H1 (cell line): ENCODE data around the gene TSHZ2. TPM values are rescaled to one million over a fixed set of nuclear protein-coding genes. Genes with fewer than 3 reads are reported as not detected.
A peak's percentile ranks its signal among the peaks of the same experiment; 100 is the strongest.

Source experiments
- CTCF ChIA-PET: fragments of 300-600 bp; sonication (Branson Sonifier 250); formaldehyde crosslinking; loops from one replicate; lab custom pipeline; 2021; ENCODE audit not compliant: partially characterized antibody; lab: Charles Lee
- POLR2A ChIA-PET: fragments of 300-600 bp; sonication (Branson Sonifier 250); formaldehyde crosslinking; loops from one replicate; lab custom pipeline; 2021; ENCODE audit warnings: inconsistent platforms; ENCODE audit not compliant: partially characterized antibody; lab: Charles Lee
- DNase-seq, 2 experiments: peaks; one replicate each; pipeline versions ENCODE4 v3.0.0 to v3.0.0-alpha.2; 2010 to 2022; ENCODE audit warnings: low spot score in 2 of 2, low read depth in 1 of 2, mixed read lengths in 1 of 2
- FAIRE-seq: peaks from 2 replicates; lab custom pipeline; 2011; peaks lifted over from hg19 to GRCh38; lab: Jason Lieb, UNC
- H2AFZ ChIP-seq: 2 replicates; pipeline ENCODE4 v1.8.1; 2012; ENCODE audit warnings: low read length, inconsistent platforms
- H2AK5ac ChIP-seq: 2 replicates; pipeline ENCODE4 v1.6.1; 2013; ENCODE audit warnings: low read depth, low read length
- H2BK120ac ChIP-seq: replicated peaks from 2 replicates; pipeline ENCODE3; 2013; ENCODE audit warnings: low read depth, low read length, inconsistent platforms
- H2BK12ac ChIP-seq: 2 replicates; pipeline ENCODE4 v1.6.1; 2013; ENCODE audit warnings: low read depth, low read length
- H2BK15ac ChIP-seq: 2 replicates; pipeline ENCODE4 v1.6.1; 2013; ENCODE audit warnings: low read length
- H2BK20ac ChIP-seq: 2 replicates; pipeline ENCODE4 v1.6.1; 2013; ENCODE audit warnings: low read length
- H2BK5ac ChIP-seq: 2 replicates; pipeline ENCODE4 v1.6.1; 2013; ENCODE audit warnings: low read depth, low read length
- H3K14ac ChIP-seq: 2 replicates; pipeline ENCODE4 v1.6.1; 2013; ENCODE audit warnings: inconsistent platforms; ENCODE audit not compliant: insufficient read length
- H3K18ac ChIP-seq: 2 replicates; pipeline ENCODE4 v1.6.1; 2013; ENCODE audit warnings: low read length; ENCODE audit errors: extremely low read depth
- H3K23ac ChIP-seq: 2 replicates; pipeline ENCODE4 v1.6.1; 2013; ENCODE audit warnings: inconsistent platforms; ENCODE audit not compliant: insufficient read length
- H3K23me2 ChIP-seq: 2 replicates; pipeline ENCODE4 v1.6.1; 2013; ENCODE audit warnings: low read depth, low read length
- H3K27ac ChIP-seq: 2 replicates; pipeline ENCODE4 v1.6.1; 2011; ENCODE audit warnings: low read depth, low read length, inconsistent platforms
- H3K27me3 ChIP-seq, 4 experiments: replicated peaks in 1 of 4; 1 replicate in 1 of 4; 2 replicates in 3 of 4; pipeline versions ENCODE4 v1.6.1 to v1.8.1; 2011 to 2013; ENCODE audit warnings: low read length in 3 of 4, mild to moderate bottlenecking in 3 of 4, inconsistent platforms in 2 of 4, mixed read lengths in 2 of 4, moderate library complexity in 1 of 4; ENCODE audit not compliant: control insufficient read depth in 3 of 4, insufficient read depth in 3 of 4; ENCODE audit errors: extremely low read depth in 1 of 4
- H3K36me3 ChIP-seq, 4 experiments: 2 replicates each; pipeline versions ENCODE4 v1.6.1 to v1.8.1; 2011 to 2013; ENCODE audit warnings: mild to moderate bottlenecking in 4 of 4, low read length in 3 of 4, moderate library complexity in 2 of 4, control low read depth in 1 of 4, inconsistent platforms in 1 of 4; ENCODE audit not compliant: insufficient read depth in 4 of 4, control insufficient read depth in 2 of 4
- H3K4ac ChIP-seq: replicated peaks from 2 replicates; pipeline ENCODE3; 2013; ENCODE audit warnings: low read length, low read depth, mixed read lengths, inconsistent platforms; ENCODE audit not compliant: insufficient read length
- H3K4me1 ChIP-seq, 4 experiments: replicated peaks in 1 of 4; 1 replicate in 1 of 4; 2 replicates in 3 of 4; pipeline versions ENCODE4 v1.6.1 to v1.8.1; 2011 to 2013; ENCODE audit warnings: low read length in 3 of 4, inconsistent platforms in 2 of 4, mixed read lengths in 1 of 4; ENCODE audit not compliant: insufficient read depth in 4 of 4, control insufficient read depth in 3 of 4
- H3K4me2 ChIP-seq, 2 experiments: 2 replicates each; pipeline versions ENCODE4 v1.6.1 to v1.8.1; 2011 to 2013; ENCODE audit warnings: low read depth in 2 of 2, low read length in 2 of 2, control low read depth in 1 of 2, inconsistent platforms in 1 of 2, mild to moderate bottlenecking in 1 of 2; ENCODE audit not compliant: insufficient read depth in 1 of 2
- H3K4me3 ChIP-seq, 4 experiments: fragments of 200-600, 300-600 bp in 1 of 4; sonication (generic), shearing (Covaris generic), sonication (Bioruptor Twin) in 1 of 4; 2 replicates each; pipeline versions ENCODE4 v1.5.1 to v1.8.1; 2011 to 2016; ENCODE audit warnings: low read length in 4 of 4, low read depth in 3 of 4, control low read depth in 2 of 4, inconsistent platforms in 2 of 4, mild to moderate bottlenecking in 2 of 4, mixed read lengths in 1 of 4, moderate library complexity in 1 of 4; ENCODE audit not compliant: insufficient read depth in 2 of 4; ENCODE audit errors: extremely low read depth in 1 of 4
- H3K56ac ChIP-seq: replicated peaks from 2 replicates; pipeline ENCODE3; 2013; ENCODE audit warnings: low read depth, mild to moderate bottlenecking, mixed read lengths, low read length, inconsistent platforms; ENCODE audit not compliant: insufficient read length
- H3K79me1 ChIP-seq: 2 replicates; pipeline ENCODE4 v1.6.1; 2013; ENCODE audit warnings: low read depth, low read length, control low read depth
- H3K79me2 ChIP-seq, 2 experiments: 2 replicates each; pipeline versions ENCODE4 v1.6.1 to v1.8.1; 2012 to 2013; ENCODE audit warnings: low read length in 2 of 2, mild to moderate bottlenecking in 2 of 2, inconsistent platforms in 1 of 2; ENCODE audit not compliant: insufficient read depth in 2 of 2, control insufficient read depth in 1 of 2
- H3K9ac ChIP-seq, 4 experiments: replicated peaks in 1 of 4; 1 replicate in 1 of 4; 2 replicates in 3 of 4; pipeline versions ENCODE4 v1.6.1 to v1.8.1; 2011 to 2013; ENCODE audit warnings: low read depth in 3 of 4, low read length in 3 of 4, control low read depth in 2 of 4, mild to moderate bottlenecking in 2 of 4, moderate library complexity in 2 of 4, inconsistent platforms in 1 of 4; ENCODE audit errors: extremely low read depth in 1 of 4
- H3K9me3 ChIP-seq, 2 experiments: 2 replicates each; pipeline versions ENCODE4 v1.6.1 to v1.8.1; 2012 to 2013; ENCODE audit warnings: mild to moderate bottlenecking in 2 of 2, moderate library complexity in 2 of 2, control low read depth in 1 of 2, inconsistent platforms in 1 of 2, low read depth in 1 of 2, low read length in 1 of 2, mixed read lengths in 1 of 2; ENCODE audit not compliant: insufficient read depth in 2 of 2
- H4K20me1 ChIP-seq, 2 experiments: replicated peaks in 1 of 2; 2 replicates each; pipeline versions ENCODE3 to v1.8.1; 2011 to 2013; ENCODE audit warnings: inconsistent platforms in 2 of 2, low read length in 2 of 2, mild to moderate bottlenecking in 1 of 2; ENCODE audit not compliant: insufficient read depth in 2 of 2, control insufficient read depth in 1 of 2
- H4K5ac ChIP-seq: 2 replicates; pipeline ENCODE4 v1.6.1; 2013; ENCODE audit warnings: low read length, low read depth, mixed read lengths, inconsistent platforms; ENCODE audit not compliant: insufficient read length
- H4K8ac ChIP-seq: 2 replicates; pipeline ENCODE4 v1.8.0; 2013; ENCODE audit warnings: mild to moderate bottlenecking, moderate library complexity, low read length, inconsistent platforms; ENCODE audit not compliant: insufficient read depth; ENCODE audit errors: extremely low read depth
- H4K91ac ChIP-seq: replicated peaks from 2 replicates; pipeline ENCODE3; 2013; ENCODE audit warnings: low read length, mixed read lengths, inconsistent platforms; ENCODE audit not compliant: insufficient read length
- EGR1 ChIP-seq: IDR thresholded peaks from 2 replicates; pipeline ENCODE4 v1.6.1; 2011; ENCODE audit warnings: low read depth, low read length, borderline replicate concordance
- KDM1A ChIP-seq: fragments of 200-600, 300-600 bp; sonication (generic); IDR thresholded peaks from 2 replicates; pipeline ENCODE4 v1.7.1; 2016; ENCODE audit warnings: mild to moderate bottlenecking, low read length, borderline replicate concordance
- USF2 ChIP-seq: IDR thresholded peaks from 2 replicates; pipeline ENCODE4 v1.6.1; 2011; ENCODE audit warnings: low read length, improper control_type of control experiment
- WGBS, 2 experiments: shearing (Covaris generic) in 1 of 2; methylation state at CpG; one replicate each; pipeline versions ENCODE4 v1.1.6 to v1.1.7; 2013 to 2015; ENCODE audit warnings: low lambda C conversion rate in 2 of 2, mixed read lengths in 2 of 2, inconsistent platforms in 1 of 2, low coverage in 1 of 2, missing lambda C conversion rate in 1 of 2; ENCODE audit not compliant: insufficient replicate concordance in 2 of 2, insufficient coverage in 1 of 2, insufficient read length in 1 of 2; ENCODE audit errors: extremely low coverage in 1 of 2, missing lambda C conversion rate in 1 of 2; 5-methylcytosine and 5-hydroxymethylcytosine counted together
- polyA plus RNA-seq, 7 experiments: library from polyadenylated mRNA; depleted of rRNA in 3 of 7; stranded (reverse) in 5 of 7; unstranded in 2 of 7; fragments of >200 nt in 5 of 7; fragments of 200-250 nt in 2 of 7; gene quantifications; 1 replicate in 5 of 7; 2 replicates in 1 of 7; 4 replicates in 1 of 7; pipeline versions ENCODE4 v1.2.1 to v1.2.3, GENCODE V29; 2011 to 2013; ENCODE audit warnings: missing spikeins in 2 of 7, mixed read lengths in 2 of 7
- total RNA-seq: library from RNA; stranded (reverse); fragmentation: NEBNext Ultra II Directional; extraction: Animal tissue kit (Norgen Biotek cat#: 25700); gene quantifications from 2 replicates; pipeline ENCODE4 v1.2.1, GENCODE V29; 2021

The TSHZ2 gene
- total and polyA plus RNA-seq, 2 of the 8 experiments (the other 6 are each of a cell fraction or from before 2014, with no cell fraction given), result 0.14 to 0.30 TPM

DNA sequence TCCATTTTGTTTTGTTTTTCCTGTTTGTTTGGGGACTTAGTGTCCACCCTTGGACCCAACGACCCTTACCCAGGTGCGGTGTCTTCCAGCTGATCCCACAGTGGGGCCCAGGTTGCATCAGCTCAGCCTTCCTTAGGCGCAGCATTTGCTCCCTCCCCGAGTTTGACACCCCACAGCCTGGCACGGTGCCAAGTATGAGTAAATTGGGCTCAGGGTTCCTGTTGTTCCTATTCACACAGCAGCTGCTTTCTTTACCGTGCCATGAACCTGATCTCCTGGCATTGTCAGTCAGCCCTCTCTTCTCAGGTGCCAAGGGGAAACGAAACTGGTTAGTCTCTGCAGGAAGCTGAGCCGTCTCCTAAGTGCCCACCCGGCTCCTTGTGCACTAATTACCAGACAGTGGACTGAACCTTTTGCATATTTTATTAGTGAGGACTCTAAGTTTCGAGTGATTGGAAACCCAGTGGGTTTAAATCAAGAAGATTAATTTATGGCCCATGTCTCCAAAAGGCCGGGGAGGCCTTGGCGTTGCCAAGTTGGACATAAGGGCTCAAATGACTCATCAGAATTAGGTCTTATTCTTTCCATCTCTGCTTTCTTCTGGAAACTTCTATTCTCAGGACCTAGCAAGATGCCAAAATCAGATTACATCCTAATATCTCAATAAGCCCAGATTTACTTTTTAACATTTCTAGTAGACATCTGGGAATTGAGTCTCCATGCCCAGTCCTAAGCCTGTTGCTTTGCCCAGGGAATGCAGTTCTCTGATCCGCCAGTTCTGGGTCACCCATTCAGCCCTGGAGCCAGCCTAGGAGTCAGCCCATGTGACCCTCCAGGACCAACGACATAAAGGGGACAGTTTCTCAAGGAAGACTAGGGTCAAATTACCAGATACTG, 68.8 kb downstream of the TSHZ2 start:
- WGBS, 2 experiments, result 92% methylated on average over 14 of the region's 14 CpGs; no CpG with 5 or more reads in 1 of the 2 experiments
- ChIA-PET POLR2A (interaction anchor here (0.5 kb wide), 1 partner anchor 209 kb away, joined by 3 read pairs; no protein-coding TSS in a partner anchor), CTCF (interaction anchor here (1.6 kb wide), 1 partner anchor 507 kb away, joined by 4 read pairs; no protein-coding TSS in a partner anchor)
- H2AFZ ChIP-seq, result no peak overlapping the region
- no peak overlapping the region for H3K56ac ChIP-seq
- no peak overlapping the region for H4K91ac ChIP-seq
- TF ChIP-seq USF2 (peak; percentile 20; the same call in 1 of the 2 replicates), EGR1 (no peak), KDM1A (no peak)
- TF ChIP-seq, all 59 proteins: peak for 1
- Histone ChIP-seq H2BK15ac (no peak overlapping the region), H3K14ac (no peak overlapping the region), H3K27ac (no peak overlapping the region), H2BK12ac (no peak overlapping the region), H3K4me1 (no peaks in the 10 kb centered on the region), H2BK20ac (no peak overlapping the region), H4K5ac (no peak overlapping the region), H3K23ac (no peak overlapping the region), H3K36me3 (no peaks in the 10 kb centered on the region), H2AK5ac (no peak overlapping the region), H3K4me3 (no peak overlapping the region), H3K27me3 (no peaks in the 10 kb centered on the region), H3K79me2 (no peaks in the 10 kb centered on the region), H3K4me2 (no peak overlapping the region), H3K79me1 (no peaks in the 10 kb centered on the region), H3K9me3 (no peaks in the 10 kb centered on the region), H4K20me1 (no peaks in the 10 kb centered on the region), H4K8ac (no peak overlapping the region), H2BK5ac (no peak overlapping the region; the same call in 1 of the 2 replicates), H3K9ac (no peak overlapping the region), H3K4ac (no peak overlapping the region), H3K18ac (no peak overlapping the region), H2BK120ac (no peak overlapping the region), H3K23me2 (no peaks in the 10 kb centered on the region)
- DNase-seq, result no peak
- FAIRE-seq, result no peak
